CD4-positive, CD25-positive, alpha-beta regulatory T cell (primary cell): ENCODE results near the gene PLB1. TPM values are rescaled to one million over a fixed set of nuclear protein-coding genes. Genes with fewer than 3 reads are reported as not detected.

ENCODE experiments used
- ATAC-seq, 2 donors: fragments of 150-1000 bp; cut with Tn5 transposase; one replicate each; pipeline ENCODE4 v1.10.0; 2021; ENCODE audit warnings: low read depth in 2 of 2, moderate number of reproducible peaks in 2 of 2, moderate library complexity in 1 of 2
- DNase-seq, 3 donors: peaks; one replicate each; pipeline versions ENCODE4 v3.0.0 to v3.0.0-alpha.2; 2012 to 2022; ENCODE audit warnings: mixed read lengths in 1 of 3
- H3K27ac ChIP-seq: one replicate; pipeline ENCODE4 v1.7.0; 2013; ENCODE audit warnings: mild to moderate bottlenecking, low read length; ENCODE audit not compliant: insufficient read depth, poor library complexity, severe bottlenecking
- H3K27me3 ChIP-seq: one replicate; pipeline ENCODE4 v1.7.0; 2013; ENCODE audit warnings: low read length; ENCODE audit not compliant: control insufficient read depth, insufficient read depth
- H3K36me3 ChIP-seq: one replicate; pipeline ENCODE4 v1.7.0; 2013; ENCODE audit warnings: mild to moderate bottlenecking, low read length, moderate library complexity; ENCODE audit not compliant: control insufficient read depth, insufficient read depth
- H3K4me1 ChIP-seq: 2 replicates; pipeline ENCODE4 v1.7.0; 2013; ENCODE audit warnings: mild to moderate bottlenecking, low read length; ENCODE audit not compliant: insufficient read depth, control insufficient read depth, poor library complexity, severe bottlenecking
- H3K4me3 ChIP-seq: one replicate; pipeline ENCODE4 v1.7.0; 2013; ENCODE audit warnings: low read depth, mild to moderate bottlenecking, low read length, moderate library complexity
- H3K9me3 ChIP-seq, 2 experiments: 1 replicate in 1 of 2; 2 replicates in 1 of 2; pipeline ENCODE4 v1.7.0; 2013; ENCODE audit warnings: low read length in 2 of 2, mild to moderate bottlenecking in 1 of 2, moderate library complexity in 1 of 2; ENCODE audit not compliant: control insufficient read depth in 2 of 2
- H3K27ac Mint-ChIP-seq, 3 donors: one replicate each; pipeline ENCODE4 v1.8.0; 2020 to 2022; ENCODE audit warnings: mild to moderate bottlenecking in 3 of 3, mixed read lengths in 3 of 3, moderate library complexity in 2 of 3
- H3K27me3 Mint-ChIP-seq: one replicate; pipeline ENCODE4 v1.8.0; 2022; ENCODE audit warnings: mild to moderate bottlenecking, mixed read lengths
- H3K36me3 Mint-ChIP-seq: one replicate; pipeline ENCODE4 v1.8.0; 2020; ENCODE audit warnings: mixed read lengths
- H3K4me1 Mint-ChIP-seq, 4 donors: one replicate each; pipeline ENCODE4 v1.8.0; 2020 to 2022; ENCODE audit warnings: mixed read lengths in 4 of 4, mild to moderate bottlenecking in 1 of 4
- H3K4me3 Mint-ChIP-seq, 4 donors: one replicate each; pipeline ENCODE4 v1.8.0; 2020 to 2022; ENCODE audit warnings: mild to moderate bottlenecking in 4 of 4, mixed read lengths in 4 of 4, moderate library complexity in 3 of 4
- H3K9me3 Mint-ChIP-seq, 7 donors: one replicate each; pipeline ENCODE4 v1.8.0; 2020 to 2022; ENCODE audit warnings: mixed read lengths in 7 of 7, mild to moderate bottlenecking in 3 of 7, moderate library complexity in 2 of 7
- polyA plus RNA-seq, 4 donors: library from polyadenylated mRNA; unstranded; fragments of 300-500 nt; fragmentation: Illumina TruSeq; gene quantifications; one replicate each; pipeline ENCODE4 v1.2.3, GENCODE V29; 2021
- total RNA-seq: library from RNA; stranded (reverse); gene quantifications from one replicate; pipeline ENCODE4 v1.2.3, GENCODE V29; 2022

The PLB1 gene
- total and polyA plus RNA-seq, 5 donors from 2014 or later, result 0.08 to 2.5 (median 0.97) TPM

DNA sequence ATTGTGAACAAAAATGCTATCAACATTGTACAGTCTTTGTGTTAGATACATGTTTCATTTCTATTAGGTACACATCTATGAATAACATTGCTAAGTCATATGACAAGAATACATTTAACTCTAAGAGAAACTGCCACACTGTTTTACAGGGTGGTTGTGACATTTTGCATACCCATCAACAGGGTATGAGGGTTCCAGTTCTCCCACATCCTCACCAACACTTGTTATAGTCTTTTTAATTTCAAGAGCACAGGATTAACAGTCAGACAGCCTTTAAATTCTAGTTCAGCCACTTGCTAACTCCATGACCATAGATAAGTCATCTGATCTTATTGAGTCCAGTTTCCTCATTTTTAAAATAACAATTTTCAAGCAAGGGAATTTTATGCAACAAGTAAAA is 163.3 kb downstream of the PLB1 start:
- Mint-ChIP-seq H3K4me3 (no peak overlapping the region), H3K27me3 (peaks cover 4% of the 10 kb centered on the region), H3K9me3 (peaks cover 0 to 2% (median 0%) of the 10 kb centered on the region in 7 donors), H3K4me1 (peaks cover 0 to 28% (median 13%) of the 10 kb centered on the region in 4 donors), H3K27ac (peak overlapping the region in 1 of 3 donors; percentile 4), H3K36me3 (no peaks in the 10 kb centered on the region)
- Histone ChIP-seq H3K4me3 (no peak overlapping the region), H3K36me3 (no peaks in the 10 kb centered on the region), H3K4me1 (no peaks in the 10 kb centered on the region), H3K27ac (no peak overlapping the region), H3K9me3 (no peaks in the 10 kb centered on the region), H3K27me3 (no peaks in the 10 kb centered on the region)
- DNase-seq, result no peak
- ATAC-seq, result no peak

DNA sequence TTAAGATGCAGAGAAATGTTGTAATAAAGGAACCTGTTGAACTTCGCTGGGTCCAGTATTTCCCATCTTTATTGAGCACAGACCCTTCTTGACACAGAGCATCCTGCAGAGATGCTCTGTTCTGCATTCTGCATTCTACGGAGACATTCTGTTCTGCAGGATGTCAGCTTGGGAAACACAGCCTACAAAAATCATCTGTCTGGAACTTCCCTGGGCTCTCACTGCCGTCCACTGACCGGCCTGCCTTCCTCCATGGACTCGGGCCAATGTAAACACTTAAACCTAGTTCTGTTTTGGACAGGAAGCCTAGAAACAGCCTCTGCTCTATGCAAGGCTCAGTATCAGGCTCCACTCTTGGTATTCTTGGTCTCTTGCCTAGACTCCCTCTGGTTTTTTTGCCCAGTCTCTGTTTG is 165.7 kb downstream of the PLB1 start:
- H3K4me3 Mint-ChIP-seq, result no peak overlapping the region
- DNase-seq (no peak), ATAC-seq (no peak)
- H3K9me3 ChIP-seq, result no peaks in the 10 kb centered on the region
- no peaks in the 10 kb centered on the region for H3K36me3 ChIP-seq
- peaks cover 0 to 17% (median 12%) of the 10 kb centered on the region in 4 donors for H3K4me1 Mint-ChIP-seq
- peaks cover 0 to 2% (median 0%) of the 10 kb centered on the region in 7 donors for H3K9me3 Mint-ChIP-seq
- no peaks in the 10 kb centered on the region for H3K4me1 ChIP-seq
- H3K4me3 ChIP-seq, result no peak overlapping the region
- peaks cover 12% of the 10 kb centered on the region for H3K27me3 Mint-ChIP-seq
- H3K27ac Mint-ChIP-seq, result no peak overlapping the region
- no peak overlapping the region for H3K27ac ChIP-seq
- H3K27me3 ChIP-seq, result no peaks in the 10 kb centered on the region
- H3K36me3 Mint-ChIP-seq, result no peaks in the 10 kb centered on the region

GRCh38 chr2:28662044-28662443 is 166.2 kb downstream of the PLB1 start:
- H3K36me3 Mint-ChIP-seq, result no peaks in the 10 kb centered on the region

GRCh38 chr2:28662468-28663181 is 166.8 kb downstream of the PLB1 start:
- Histone ChIP-seq H3K4me1 (no peaks in the 10 kb centered on the region), H3K27me3 (no peaks in the 10 kb centered on the region), H3K9me3 (no peaks in the 10 kb centered on the region), H3K36me3 (no peaks in the 10 kb centered on the region), H3K27ac (no peak overlapping the region), H3K4me3 (no peak overlapping the region)
- Mint-ChIP-seq H3K4me3 (no peak overlapping the region), H3K36me3 (no peaks in the 10 kb centered on the region), H3K4me1 (peaks cover 0 to 12% (median 7%) of the 10 kb centered on the region in 4 donors), H3K27ac (peak overlapping the region in 1 of 3 donors; percentile 61), H3K27me3 (peaks cover 12% of the 10 kb centered on the region), H3K9me3 (peaks cover 0 to 5% (median 0%) of the 10 kb centered on the region in 7 donors)
- ATAC-seq (no peak), DNase-seq (no peak)

More at GRCh38 chr2:28662044-28662443, 166.2 kb downstream of the PLB1 start:
- H3K27ac Mint-ChIP-seq, result peak overlapping the region in 1 of 3 donors; percentile 61
- H3K27me3 Mint-ChIP-seq, result peaks cover 12% of the 10 kb centered on the region
- H3K27ac ChIP-seq, result no peak overlapping the region
- H3K4me1 Mint-ChIP-seq, result peaks cover 0 to 16% (median 12%) of the 10 kb centered on the region in 4 donors
- H3K27me3 ChIP-seq, result no peaks in the 10 kb centered on the region
- H3K4me1 ChIP-seq, result no peaks in the 10 kb centered on the region
- ATAC-seq (no peak), DNase-seq (no peak)
- no peaks in the 10 kb centered on the region for H3K9me3 ChIP-seq
- no peaks in the 10 kb centered on the region for H3K36me3 ChIP-seq
- H3K4me3 ChIP-seq, result no peak overlapping the region
- peaks cover 0 to 2% (median 0%) of the 10 kb centered on the region in 7 donors for H3K9me3 Mint-ChIP-seq
- no peak overlapping the region for H3K4me3 Mint-ChIP-seq

DNA sequence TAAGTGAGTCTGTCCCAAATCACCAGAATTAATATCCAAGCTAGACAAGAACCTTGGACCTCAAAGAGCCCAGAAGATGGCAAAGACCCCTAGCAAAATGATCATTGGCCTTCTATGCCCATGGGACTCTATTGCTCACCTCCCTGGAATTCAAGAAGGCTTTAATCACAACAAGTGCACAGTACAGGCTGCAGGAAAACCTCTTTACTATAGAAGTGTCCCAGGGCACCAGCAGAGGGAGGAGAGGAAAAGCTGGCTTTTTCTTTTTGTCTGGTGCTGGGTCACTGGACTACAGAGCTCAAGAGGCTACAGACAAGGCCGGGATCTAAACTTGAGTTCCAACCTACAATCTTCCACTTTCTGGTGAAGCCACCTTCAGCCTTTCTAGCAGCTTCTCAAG is 167.5 kb downstream of the PLB1 start:
- H3K36me3 ChIP-seq, result no peaks in the 10 kb centered on the region
- no peaks in the 10 kb centered on the region for H3K36me3 Mint-ChIP-seq
- no peaks in the 10 kb centered on the region for H3K9me3 ChIP-seq
- no peak overlapping the region for H3K27ac ChIP-seq
- H3K27me3 Mint-ChIP-seq, result peaks cover 12% of the 10 kb centered on the region
- no peaks in the 10 kb centered on the region for H3K4me1 ChIP-seq
- ATAC-seq (no peak), DNase-seq (no peak)
- H3K4me1 Mint-ChIP-seq, result peaks cover 0 to 11% (median 2%) of the 10 kb centered on the region in 4 donors
- no peaks in the 10 kb centered on the region for H3K27me3 ChIP-seq
- H3K27ac Mint-ChIP-seq, result no peak overlapping the region
- peaks cover 0 to 5% (median 0%) of the 10 kb centered on the region in 7 donors for H3K9me3 Mint-ChIP-seq
- no peak overlapping the region for H3K4me3 ChIP-seq
- no peak overlapping the region for H3K4me3 Mint-ChIP-seq

GRCh38 chr2:28664120-28664842 is 168.4 kb downstream of the PLB1 start:
- H3K27me3 Mint-ChIP-seq, result peaks cover 12% of the 10 kb centered on the region
- no peaks in the 10 kb centered on the region for H3K36me3 ChIP-seq
- peaks cover 0 to 11% (median under 1%) of the 10 kb centered on the region in 4 donors for H3K4me1 Mint-ChIP-seq
- DNase-seq, result no peak
- H3K4me3 Mint-ChIP-seq, result no peak overlapping the region
- no peak for ATAC-seq
- peaks cover 0 to 5% (median 0%) of the 10 kb centered on the region in 7 donors for H3K9me3 Mint-ChIP-seq
- H3K27me3 ChIP-seq, result no peaks in the 10 kb centered on the region
- H3K9me3 ChIP-seq, result no peaks in the 10 kb centered on the region
- H3K27ac Mint-ChIP-seq, result peak overlapping the region in 1 of 3 donors; percentile 11
- no peaks in the 10 kb centered on the region for H3K36me3 Mint-ChIP-seq
- H3K4me1 ChIP-seq, result no peaks in the 10 kb centered on the region
- H3K4me3 ChIP-seq, result no peak overlapping the region
- no peak overlapping the region for H3K27ac ChIP-seq

GRCh38 chr2:28665041-28665704 is 169.3 kb downstream of the PLB1 start:
- Mint-ChIP-seq H3K36me3 (no peaks in the 10 kb centered on the region), H3K4me3 (no peak overlapping the region), H3K4me1 (peaks cover 0 to 11% (median 0%) of the 10 kb centered on the region in 4 donors), H3K9me3 (peaks cover 0 to 5% (median 0%) of the 10 kb centered on the region in 7 donors), H3K27ac (peak overlapping the region in 1 of 3 donors; percentile 11), H3K27me3 (peaks cover 12% of the 10 kb centered on the region)
- no peaks in the 10 kb centered on the region for H3K4me1 ChIP-seq
- ATAC-seq (no peak), DNase-seq (no peak)
- no peak overlapping the region for H3K4me3 ChIP-seq
- H3K9me3 ChIP-seq, result no peaks in the 10 kb centered on the region
- H3K27ac ChIP-seq, result no peak overlapping the region
- H3K27me3 ChIP-seq, result no peaks in the 10 kb centered on the region
- no peaks in the 10 kb centered on the region for H3K36me3 ChIP-seq
